Measurements from ENCODE around the gene GABARAP. TPM values are rescaled to one million over a fixed set of nuclear protein-coding genes. Genes with fewer than 3 reads are reported as not detected.

Gene GABARAP
- total RNA-seq, 1 experiment from 2014 or later, result 226 TPM

- peak; percentile 83 for DNase-seq (ENCODE audit: unreplicated experiment)
- no peak for TF ChIP-seq CTCF (IDR thresholded peaks at IDR 0.05; ENCODE audit: unreplicated experiment)
- Mint-ChIP-seq H3K9me3 (ENCODE audit: unreplicated experiment) (no peaks in the 10 kb centered on the region), H3K27me3 (ENCODE audit: insufficient read depth, unreplicated experiment) (no peaks in the 10 kb centered on the region), H3K4me3 (ENCODE audit: unreplicated experiment) (peak overlapping the region; percentile 73), H3K4me1 (ENCODE audit: insufficient read depth, unreplicated experiment) (peaks cover 35% of the 10 kb centered on the region), H3K36me3 (ENCODE audit: insufficient read depth, unreplicated experiment) (peaks cover 11% of the 10 kb centered on the region), H3K27ac (ENCODE audit: low read depth, unreplicated experiment) (peak overlapping the region; percentile 76)
- ChIA-PET CTCF (interaction anchor here (0.7 to 1.4 kb wide), 2 partner anchors 17 to 1969 kb away, joined by 3 read pairs; no protein-coding TSS in a partner anchor), POLR2A (interaction anchor here (0.6 to 3.9 kb wide), 6 partner anchors 22 to 950 kb away, joined by 3 to 31 read pairs (median 4); partner anchors contain the start of genes GABARAP and SOX15)
- intact Hi-C loops (cut with micrococcal nuclease), result no loop called here
- BruUV-seq (replicated peaks), result no TSS peak
These were observed 20.9 kb upstream of the GABARAP start for GRCh38 chr17:7262935-7263800.

GRCh38 chr17:7262192-7262934, 20.1 kb upstream of the GABARAP start, which contains the start of gene CLDN7:
Gene CLDN7 (minus strand): TSS chr17:7262478. CDS start chr17:7262043, 435 bp downstream.
- Mint-ChIP-seq H3K27me3 (ENCODE audit: insufficient read depth, unreplicated experiment) (no peaks in the 10 kb centered on the region), H3K9me3 (ENCODE audit: unreplicated experiment) (no peaks in the 10 kb centered on the region), H3K36me3 (ENCODE audit: insufficient read depth, unreplicated experiment) (peaks cover 19% of the 10 kb centered on the region), H3K27ac (ENCODE audit: low read depth, unreplicated experiment) (peak within 1 kb of the TSS; percentile 79), H3K4me1 (ENCODE audit: insufficient read depth, unreplicated experiment) (peaks cover 35% of the 10 kb centered on the region), H3K4me3 (ENCODE audit: unreplicated experiment) (peak within 1 kb of the TSS; percentile 73)
- TF ChIP-seq CTCF (IDR thresholded peaks at IDR 0.05; ENCODE audit: unreplicated experiment), result no peak
- peak; percentile 90 for DNase-seq (ENCODE audit: unreplicated experiment)
- intact Hi-C loops (cut with micrococcal nuclease), result no loop called here
- no TSS peak for BruUV-seq (replicated peaks)
- ChIA-PET POLR2A (interaction anchor here (1.1 to 3.9 kb wide), 3 partner anchors 21 to 43 kb away, joined by 3 to 31 read pairs (median 6); partner anchors contain the start of genes ACADVL, DLG4, GABARAP and PHF23), CTCF (no interaction called here)

GRCh38 chr17:7261379-7262191, 19.3 kb upstream of the GABARAP start:
- Mint-ChIP-seq H3K36me3 (ENCODE audit: insufficient read depth, unreplicated experiment) (peaks cover 27% of the 10 kb centered on the region), H3K4me3 (ENCODE audit: unreplicated experiment) (peak overlapping the region; percentile 73), H3K9me3 (ENCODE audit: unreplicated experiment) (no peaks in the 10 kb centered on the region), H3K27me3 (ENCODE audit: insufficient read depth, unreplicated experiment) (no peaks in the 10 kb centered on the region), H3K4me1 (ENCODE audit: insufficient read depth, unreplicated experiment) (peaks cover 35% of the 10 kb centered on the region), H3K27ac (ENCODE audit: low read depth, unreplicated experiment) (peak overlapping the region; percentile 79)
- CTCF ChIA-PET, result interaction anchor here (0.6 kb wide), 1 partner anchor 159 kb away, joined by 3 read pairs; no protein-coding TSS in a partner anchor
- no peak for TF ChIP-seq CTCF (IDR thresholded peaks at IDR 0.05; ENCODE audit: unreplicated experiment)
- no TSS peak for BruUV-seq (replicated peaks)
- intact Hi-C loops (cut with micrococcal nuclease), result no loop called here
- DNase-seq (ENCODE audit: unreplicated experiment), result no peak
- POLR2A ChIA-PET, result interaction anchor here (0.6 to 1.2 kb wide), 3 partner anchors 22 to 160 kb away, joined by 3 to 6 read pairs (median 4); partner anchors contain the start of genes ACADVL, DLG4 and PHF23
